WI38 (cell line): Measurements from ENCODE around the gene S1PR4.

Source experiments
- H3K4me3 ChIP-seq: 2 replicates; pipeline ENCODE4 v1.5.1; 2011; ENCODE audit warnings: low read depth, mild to moderate bottlenecking, control low read depth, low read length
- TF ChIP-seq, protein P1 (sequence below): IDR thresholded peaks from 2 replicates; pipeline ENCODE4 v1.5.1; 2012; ENCODE audit warnings: low read depth, mild to moderate bottlenecking, control low read depth, low read length

The S1PR4 gene

DNA sequence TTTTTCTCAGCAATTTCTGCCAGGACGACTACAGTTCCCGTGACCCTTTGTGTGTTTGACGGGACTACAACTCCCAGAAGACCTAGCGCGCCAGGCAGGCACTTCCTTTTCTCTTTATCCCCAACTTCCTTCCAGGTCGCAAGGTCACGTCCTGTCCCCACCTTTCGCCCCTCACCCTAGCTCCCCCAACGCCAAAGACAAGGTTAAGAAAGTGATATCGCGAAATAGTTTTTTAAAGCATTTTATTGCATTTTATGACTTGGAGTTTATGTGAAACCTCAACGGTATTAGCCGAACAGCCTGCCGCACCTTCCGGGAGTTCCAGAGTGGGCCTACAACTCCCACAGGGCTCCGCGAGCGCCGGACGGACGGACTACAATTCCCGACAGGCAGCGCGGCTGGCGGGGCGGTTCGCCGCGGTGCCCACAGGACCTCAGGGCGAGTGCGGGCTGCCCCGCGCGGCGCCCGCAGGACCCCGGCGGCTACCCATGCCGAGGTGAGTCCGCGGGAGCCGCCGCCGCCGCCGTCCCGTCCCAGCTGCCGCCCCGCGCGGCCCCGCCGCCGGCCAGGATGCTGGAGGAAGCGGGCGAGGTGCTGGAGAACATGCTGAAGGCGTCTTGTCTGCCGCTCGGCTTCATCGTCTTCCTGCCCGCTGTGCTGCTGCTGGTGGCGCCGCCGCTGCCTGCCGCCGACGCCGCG, 7.0 kb downstream of the S1PR4 start, which contains the start of gene NCLN:
Gene NCLN (plus strand): TSS at position 470 of the 699 bp plus-strand sequence. CDS start 101 bp downstream, at position 571.
- TF ChIP-seq, protein P1, sequence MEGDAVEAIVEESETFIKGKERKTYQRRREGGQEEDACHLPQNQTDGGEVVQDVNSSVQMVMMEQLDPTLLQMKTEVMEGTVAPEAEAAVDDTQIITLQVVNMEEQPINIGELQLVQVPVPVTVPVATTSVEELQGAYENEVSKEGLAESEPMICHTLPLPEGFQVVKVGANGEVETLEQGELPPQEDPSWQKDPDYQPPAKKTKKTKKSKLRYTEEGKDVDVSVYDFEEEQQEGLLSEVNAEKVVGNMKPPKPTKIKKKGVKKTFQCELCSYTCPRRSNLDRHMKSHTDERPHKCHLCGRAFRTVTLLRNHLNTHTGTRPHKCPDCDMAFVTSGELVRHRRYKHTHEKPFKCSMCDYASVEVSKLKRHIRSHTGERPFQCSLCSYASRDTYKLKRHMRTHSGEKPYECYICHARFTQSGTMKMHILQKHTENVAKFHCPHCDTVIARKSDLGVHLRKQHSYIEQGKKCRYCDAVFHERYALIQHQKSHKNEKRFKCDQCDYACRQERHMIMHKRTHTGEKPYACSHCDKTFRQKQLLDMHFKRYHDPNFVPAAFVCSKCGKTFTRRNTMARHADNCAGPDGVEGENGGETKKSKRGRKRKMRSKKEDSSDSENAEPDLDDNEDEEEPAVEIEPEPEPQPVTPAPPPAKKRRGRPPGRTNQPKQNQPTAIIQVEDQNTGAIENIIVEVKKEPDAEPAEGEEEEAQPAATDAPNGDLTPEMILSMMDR, result no peak
- H3K4me3 ChIP-seq, result peak within 1 kb of the TSS; percentile 86

DNA sequence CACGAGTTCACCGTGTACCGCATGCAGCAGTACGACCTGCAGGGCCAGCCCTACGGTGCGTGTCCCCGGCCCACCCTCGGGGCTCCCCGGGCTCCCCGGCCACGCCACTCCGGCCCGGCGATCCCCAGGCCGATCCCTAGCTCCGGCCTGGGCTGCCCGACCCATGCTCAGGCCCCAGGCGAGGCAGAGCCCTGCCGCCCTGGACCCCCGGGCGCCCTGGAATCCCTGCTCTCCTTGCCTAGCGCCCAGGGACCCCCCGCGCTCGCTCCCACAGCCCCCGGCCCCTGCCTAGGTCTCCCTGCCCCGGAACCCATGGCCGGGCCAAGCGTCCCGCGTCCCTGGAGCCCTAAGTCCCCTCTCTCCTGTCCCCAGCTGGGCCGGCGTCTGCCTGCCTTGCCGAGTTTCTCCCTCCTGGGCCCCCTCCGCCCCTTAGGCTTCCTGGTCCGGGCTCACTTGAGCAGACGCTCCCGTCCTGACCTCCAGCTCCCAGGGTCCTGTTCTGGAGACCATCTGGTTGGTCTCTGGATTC, 7.7 kb downstream of the S1PR4 start:
- H3K4me3 ChIP-seq, result peak overlapping the region; percentile 86
- TF ChIP-seq, protein P1, result no peak

DNA sequence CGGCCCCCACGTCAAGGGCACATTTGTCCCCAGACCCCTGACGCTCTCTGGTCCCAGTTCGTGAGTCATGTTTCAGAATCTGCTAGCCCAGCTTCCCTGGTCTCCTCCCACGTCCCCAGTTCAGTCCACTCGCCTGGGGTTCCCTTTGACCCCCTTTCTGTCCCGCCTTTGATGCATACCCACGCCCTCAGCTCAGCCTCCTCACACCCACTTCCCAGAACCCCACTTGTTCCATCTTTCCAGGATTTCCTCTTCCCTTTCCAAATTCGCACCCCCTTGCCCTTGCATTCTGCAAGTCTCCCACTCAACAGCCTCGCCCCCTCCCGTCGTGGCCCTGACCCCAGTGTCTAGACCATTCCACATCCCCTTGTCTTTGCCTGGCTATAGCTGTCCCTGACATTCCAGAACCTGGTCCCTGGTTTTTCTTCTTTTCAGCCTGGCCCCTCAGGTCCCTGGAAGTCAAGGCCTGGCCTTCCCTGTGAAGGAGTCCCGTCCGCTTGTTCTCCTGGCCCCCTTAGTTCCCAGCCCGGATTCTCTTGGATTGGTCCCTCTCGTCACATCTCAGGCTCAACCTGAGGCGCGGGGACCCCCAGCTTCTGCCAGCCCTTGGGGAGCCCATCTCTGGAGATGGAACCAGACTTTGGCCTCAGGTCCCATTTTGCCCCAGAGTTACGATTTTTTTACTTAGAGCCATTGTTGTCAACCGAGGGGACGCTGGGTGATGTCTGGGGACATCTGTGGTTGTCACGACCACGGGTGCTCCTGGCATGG, 8.5 kb downstream of the S1PR4 start:
- TF ChIP-seq, protein P1, result no peak
- H3K4me3 ChIP-seq, result peak overlapping the region; percentile 86

DNA sequence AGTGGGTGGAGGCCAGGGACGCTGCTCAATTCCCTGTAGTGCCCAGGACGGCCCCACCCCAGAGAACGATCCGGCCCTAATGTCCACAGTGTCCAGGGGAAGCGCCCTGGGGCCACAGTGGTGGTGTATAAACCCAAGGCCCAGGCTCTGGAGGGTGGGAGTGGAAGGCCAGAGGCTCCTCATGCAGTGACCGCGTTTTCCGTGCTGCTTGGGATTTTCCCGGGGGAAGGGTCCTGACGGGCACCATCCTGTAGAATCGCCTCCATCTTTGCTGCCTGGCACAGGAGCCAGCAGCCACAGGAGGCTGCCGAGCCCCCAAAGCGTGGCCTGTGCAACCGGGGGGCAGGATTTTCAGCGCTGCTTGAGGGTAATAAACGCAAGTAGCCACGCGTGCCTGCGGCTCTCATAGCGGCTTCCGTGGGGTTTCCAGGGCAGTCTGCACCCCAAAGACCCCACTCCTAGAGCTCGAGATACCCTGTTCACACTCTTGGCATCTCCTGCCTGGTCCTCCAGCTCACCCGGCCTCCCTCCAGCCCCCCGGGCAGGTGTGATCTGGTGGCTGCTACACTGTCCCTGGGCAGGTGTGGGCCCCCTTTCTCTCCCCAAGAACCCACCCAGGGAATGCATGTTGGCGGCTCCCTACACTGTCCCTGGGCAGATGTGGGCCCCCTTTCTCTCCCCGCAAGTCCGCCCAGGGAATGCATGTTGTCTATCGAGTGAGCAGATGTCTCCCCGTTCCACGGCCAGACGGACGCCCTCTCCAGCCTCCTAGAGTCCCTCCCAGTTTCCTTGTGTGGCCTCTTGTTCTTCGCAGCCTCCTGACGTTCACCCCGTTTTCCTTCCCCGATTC, 9.3 kb downstream of the S1PR4 start:
- TF ChIP-seq, protein P1, result no peak
- H3K4me3 ChIP-seq, result no peak overlapping the region

DNA sequence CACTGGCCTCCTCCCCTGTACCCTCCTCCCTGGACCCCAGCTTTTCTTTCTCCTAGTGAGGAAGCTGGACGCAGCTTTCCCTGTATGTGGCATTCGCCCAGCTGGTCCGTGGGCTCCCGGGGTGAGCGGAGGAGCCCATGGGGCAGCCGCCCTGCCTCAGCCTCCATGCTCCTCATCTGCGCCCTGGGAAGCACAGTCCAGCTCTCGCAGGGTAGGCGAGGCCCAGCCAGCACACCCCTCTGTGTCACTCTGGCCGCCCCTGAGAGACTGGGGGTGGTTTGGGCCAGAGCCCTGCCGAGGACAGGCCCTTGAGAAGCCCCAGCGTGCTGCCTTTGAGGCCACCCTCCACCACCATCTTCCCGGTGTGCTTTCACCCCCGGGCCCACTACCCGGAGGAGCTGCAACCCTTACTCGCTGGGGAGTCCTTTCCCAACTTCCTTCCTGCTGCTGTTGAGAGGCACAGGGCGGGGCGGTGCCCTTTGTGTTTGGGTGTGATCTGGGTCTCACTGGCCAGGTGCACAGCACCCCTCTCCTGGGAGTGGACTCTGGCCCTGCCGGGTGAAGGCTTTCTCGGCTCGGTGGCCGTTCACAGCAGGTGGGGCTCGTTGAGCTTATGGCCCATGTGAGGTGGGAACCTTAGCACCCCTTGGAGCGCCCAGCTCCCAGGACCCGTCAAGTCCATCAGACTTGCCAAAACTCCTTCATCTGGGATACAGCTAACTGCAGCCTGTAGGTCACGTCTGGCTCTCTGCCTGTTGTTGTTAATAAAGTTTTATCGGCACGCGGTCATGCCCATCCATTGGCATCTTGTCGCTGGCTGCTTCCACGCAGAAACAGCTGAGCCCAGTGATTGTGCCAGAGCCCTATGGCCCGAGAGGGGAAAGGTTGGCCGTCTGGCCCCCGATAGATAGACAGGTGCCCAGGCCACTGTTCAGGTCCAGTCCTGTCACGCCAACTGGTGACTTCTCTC, 10.3 kb downstream of the S1PR4 start:
- H3K4me3 ChIP-seq, result no peak overlapping the region

More for the DNA sequence above, 10.3 kb downstream of the S1PR4 start:
- TF ChIP-seq, protein P1, result no peak
